ENCODE measurements around the gene OR1L8.
"Not testable (repeated sequence)": the region's sequence is repeated elsewhere in the genome, so short reads cannot be mapped to it uniquely, and the experiment has no call there.

OR1L8 gene

GRCh38 chr9:122583284-122583683, at the start of gene OR1L8:
Gene OR1L8 (minus strand): TSS chr9:122583384. CDS start chr9:122568477, 14,907 bp downstream.
- DNase-seq (ENCODE audit: low spot score) = not testable (repeated sequence)

- no peak for DNase-seq (ENCODE audit: low spot score)
These were observed 36.8 kb upstream of the OR1L8 start for GRCh38 chr9:122619996-122620395.

- DNase-seq (ENCODE audit: low spot score) = no peak
These were observed 31.2 kb upstream of the OR1L8 start, which contains the start of gene OR1Q1 for GRCh38 chr9:122614362-122614761. Gene OR1Q1 (plus strand): TSS chr9:122614738. CDS start chr9:122614738, 0 bp downstream.

- DNase-seq (ENCODE audit: low spot score) = no peak
These were observed 26.6 kb upstream of the OR1L8 start for GRCh38 chr9:122609804-122610203.

- no peak for DNase-seq (ENCODE audit: low spot score)
These were observed 23.4 kb upstream of the OR1L8 start for GRCh38 chr9:122606587-122606986.

- DNase-seq (ENCODE audit: low spot score) = no peak
These were observed 22.5 kb upstream of the OR1L8 start for GRCh38 chr9:122605691-122606090.

- no peak for DNase-seq (ENCODE audit: low spot score)
These were observed 2.8 kb downstream of the OR1L8 start for GRCh38 chr9:122580360-122580759.

- DNase-seq (ENCODE audit: low spot score) = no peak
These were observed 3.3 kb downstream of the OR1L8 start for GRCh38 chr9:122579874-122580273.

GRCh38 chr9:122572456-122572855, 10.7 kb downstream of the OR1L8 start:
- no peak for DNase-seq (ENCODE audit: low spot score)

- DNase-seq (ENCODE audit: low spot score) = no peak
These were observed 15.3 kb downstream of the OR1L8 start for GRCh38 chr9:122567901-122568300.

- no peak for DNase-seq (ENCODE audit: low spot score)
These were observed 20.9 kb downstream of the OR1L8 start for GRCh38 chr9:122562134-122562760.

GRCh38 chr9:122561446-122561845, 21.7 kb downstream of the OR1L8 start:
- no peak for DNase-seq (ENCODE audit: low spot score)

GRCh38 chr9:122552812-122553211, 30.4 kb downstream of the OR1L8 start, which contains the start of gene OR1N2:
Gene OR1N2 (plus strand): TSS chr9:122553112. CDS start chr9:122553212, 100 bp downstream.
- DNase-seq (ENCODE audit: low spot score) = no peak

GRCh38 chr9:122551371-122551770, 31.8 kb downstream of the OR1L8 start:
- no peak for DNase-seq (ENCODE audit: low spot score)

GRCh38 chr9:122546196-122546595, 37.0 kb downstream of the OR1L8 start:
- DNase-seq (ENCODE audit: low spot score) = no peak

GRCh38 chr9:122538757-122539156, 44.4 kb downstream of the OR1L8 start:
- DNase-seq (ENCODE audit: low spot score) = no peak

- DNase-seq (ENCODE audit: low spot score) = not testable (repeated sequence)
These were observed 46.1 kb downstream of the OR1L8 start for GRCh38 chr9:122537066-122537465.

- DNase-seq (ENCODE audit: low spot score) = no peak
These were observed 47.0 kb downstream of the OR1L8 start for GRCh38 chr9:122536134-122536533.

- DNase-seq (ENCODE audit: low spot score) = not testable (repeated sequence)
These were observed 52.0 kb downstream of the OR1L8 start for GRCh38 chr9:122531157-122531556.

- DNase-seq (ENCODE audit: low spot score) = no peak
These were observed 56.0 kb downstream of the OR1L8 start, which contains the start of gene OR1N1 for GRCh38 chr9:122527193-122527592. Gene OR1N1 (minus strand): TSS chr9:122527293. CDS start chr9:122527293, 0 bp downstream.

- no peak for DNase-seq (ENCODE audit: low spot score)
These were observed 56.6 kb downstream of the OR1L8 start for GRCh38 chr9:122526602-122527001.

- no peak for DNase-seq (ENCODE audit: low spot score)
These were observed 63.8 kb downstream of the OR1L8 start for GRCh38 chr9:122519376-122519775.

GRCh38 chr9:122518841-122519240, 64.3 kb downstream of the OR1L8 start, which contains the start of gene OR1J4:
Gene OR1J4 (plus strand): TSS chr9:122519141. CDS start chr9:122519141, 0 bp downstream.
- DNase-seq (ENCODE audit: low spot score) = no peak

- no peak for DNase-seq (ENCODE audit: low spot score)
These were observed 65.0 kb downstream of the OR1L8 start for GRCh38 chr9:122518226-122518625.

Measured in Ammon's horn (tissue), 1 donor.